Measurements from ENCODE around the gene ACSS1.
A peak's percentile ranks its signal among the peaks of the same experiment; 100 is the strongest.

ACSS1 gene

GRCh38 chr20:25000268-25000801 is 57.6 kb downstream of the ACSS1 start:
- peak; percentile 22 for TF ChIP-seq CTCF (IDR thresholded peaks at IDR 0.05; ENCODE audit: control insufficient read depth, insufficient read depth, low read depth, low read length, missing control alignments)
- peak; percentile 88 for DNase-seq (ENCODE audit: low read depth)
- H3K4me3 ChIP-seq (ENCODE audit: control insufficient read depth, low read depth, low read length), result no peak overlapping the region

- DNase-seq (ENCODE audit: low read depth), result no peak
- TF ChIP-seq CTCF (IDR thresholded peaks at IDR 0.05; ENCODE audit: control insufficient read depth, insufficient read depth, low read depth, low read length, missing control alignments), result no peak
- H3K4me3 ChIP-seq (ENCODE audit: control insufficient read depth, low read depth, low read length), result no peak overlapping the region
Observed at GRCh38 chr20:24999568-24999967, 58.4 kb downstream of the ACSS1 start.

- DNase-seq (ENCODE audit: low read depth), result no peak
- TF ChIP-seq CTCF (IDR thresholded peaks at IDR 0.05; ENCODE audit: control insufficient read depth, insufficient read depth, low read depth, low read length, missing control alignments), result no peak
- H3K4me3 ChIP-seq (ENCODE audit: control insufficient read depth, low read depth, low read length), result no peak overlapping the region
Observed at GRCh38 chr20:24998631-24999445, 59.1 kb downstream of the ACSS1 start.

- TF ChIP-seq CTCF (IDR thresholded peaks at IDR 0.05; ENCODE audit: control insufficient read depth, insufficient read depth, low read depth, low read length, missing control alignments), result no peak
- no peak overlapping the region for H3K4me3 ChIP-seq (ENCODE audit: control insufficient read depth, low read depth, low read length)
- DNase-seq (ENCODE audit: low read depth), result no peak
Observed at GRCh38 chr20:24998121-24998520, 59.8 kb downstream of the ACSS1 start.

- DNase-seq (ENCODE audit: low read depth), result no peak
- H3K4me3 ChIP-seq (ENCODE audit: control insufficient read depth, low read depth, low read length), result no peak overlapping the region
- no peak for TF ChIP-seq CTCF (IDR thresholded peaks at IDR 0.05; ENCODE audit: control insufficient read depth, insufficient read depth, low read depth, low read length, missing control alignments)
Observed at GRCh38 chr20:24996449-24997377, 61.2 kb downstream of the ACSS1 start.

GRCh38 chr20:24995741-24996448 is 62.0 kb downstream of the ACSS1 start:
- no peak for TF ChIP-seq CTCF (IDR thresholded peaks at IDR 0.05; ENCODE audit: control insufficient read depth, insufficient read depth, low read depth, low read length, missing control alignments)

More at GRCh38 chr20:24995741-24996448, 62.0 kb downstream of the ACSS1 start:
- H3K4me3 ChIP-seq (ENCODE audit: control insufficient read depth, low read depth, low read length), result no peak overlapping the region
- no peak for DNase-seq (ENCODE audit: low read depth)

All from AG09309 (cell line).